Occipital lobe (tissue), 2 donors: ENCODE data around the gene LSP1. TPM values are rescaled to one million over a fixed set of nuclear protein-coding genes. Genes with fewer than 3 reads are reported as not detected.

Source experiments
- DNase-seq: peaks from one replicate; lab custom pipeline; 2025; lab: John Stamatoyannopoulos, UW
- total RNA-seq: library from RNA; depleted of rRNA; stranded (reverse); fragments of >200 nt; gene quantifications from one replicate; pipeline ENCODE4 v1.2.3, GENCODE V29; 2014

Gene LSP1
- total RNA-seq, 1 donor from 2014 or later: 0.47 TPM

- no peak for DNase-seq
These were observed 28.5 kb upstream of the LSP1 start for GRCh38 chr11:1824221-1825038.

DNA sequence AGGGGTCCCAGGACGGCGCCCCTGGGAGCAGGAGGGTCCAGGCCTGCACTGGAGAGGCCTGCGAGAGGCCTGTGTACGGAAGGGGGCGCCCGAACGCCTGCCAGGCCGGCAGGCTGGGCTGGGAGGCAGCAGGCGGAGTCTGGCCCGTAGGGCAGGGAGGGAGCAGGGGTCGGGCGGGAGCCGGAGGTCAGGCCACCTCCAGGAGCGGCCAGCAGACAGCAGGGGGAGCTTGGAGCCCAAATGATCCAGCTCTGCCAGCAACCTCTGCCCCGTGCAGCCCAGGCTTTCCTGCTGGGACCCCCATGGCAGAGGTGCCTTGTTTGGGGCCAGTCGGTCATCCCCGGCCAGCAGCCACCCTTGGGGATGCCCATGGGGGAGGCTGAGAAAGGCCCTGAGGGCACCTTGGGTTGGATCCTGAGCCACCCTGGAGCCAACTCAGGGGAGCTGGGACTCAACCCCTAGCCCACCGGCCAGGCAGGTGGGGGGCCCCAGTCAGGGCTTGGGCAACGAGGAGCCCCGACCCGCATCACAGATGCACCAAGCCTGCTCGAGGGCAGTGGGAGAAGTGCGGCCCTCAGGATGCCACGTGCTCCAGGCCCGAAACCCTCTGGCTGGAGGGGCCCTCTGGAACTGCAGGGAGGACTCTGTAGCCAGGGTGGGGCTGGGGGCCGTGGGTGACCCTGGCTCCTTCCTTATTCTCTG, 27.7 kb upstream of the LSP1 start:
- no peak for DNase-seq

- DNase-seq: no peak
These were observed 27.0 kb upstream of the LSP1 start for GRCh38 chr11:1825785-1826451.

DNA sequence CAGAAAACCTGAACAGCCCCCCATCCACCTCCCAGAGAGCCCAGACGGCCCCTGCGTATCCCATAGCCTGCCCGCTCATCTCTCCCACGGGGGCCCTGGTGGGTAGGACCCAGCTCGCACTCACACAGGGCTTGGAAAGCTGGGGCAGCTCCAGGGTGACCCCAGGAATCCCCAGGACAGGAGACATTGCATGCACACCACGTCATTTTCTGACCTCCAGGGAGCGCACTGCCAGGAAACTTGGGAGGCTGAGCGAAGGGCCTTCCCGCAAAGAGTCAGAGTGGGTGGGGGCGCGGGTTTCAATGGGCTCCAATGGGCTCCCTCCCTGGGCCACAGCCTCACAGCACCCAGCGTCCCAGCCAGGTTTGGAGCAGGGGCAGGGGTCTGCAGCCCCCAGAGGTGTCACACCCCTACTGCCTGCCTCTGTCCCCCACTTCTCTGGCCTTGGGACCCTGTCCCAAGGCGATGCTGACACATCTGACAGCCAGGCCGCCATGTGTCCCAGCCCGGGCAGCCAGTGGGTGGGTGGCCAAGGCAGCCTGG, 26.3 kb upstream of the LSP1 start:
- DNase-seq: no peak

DNA sequence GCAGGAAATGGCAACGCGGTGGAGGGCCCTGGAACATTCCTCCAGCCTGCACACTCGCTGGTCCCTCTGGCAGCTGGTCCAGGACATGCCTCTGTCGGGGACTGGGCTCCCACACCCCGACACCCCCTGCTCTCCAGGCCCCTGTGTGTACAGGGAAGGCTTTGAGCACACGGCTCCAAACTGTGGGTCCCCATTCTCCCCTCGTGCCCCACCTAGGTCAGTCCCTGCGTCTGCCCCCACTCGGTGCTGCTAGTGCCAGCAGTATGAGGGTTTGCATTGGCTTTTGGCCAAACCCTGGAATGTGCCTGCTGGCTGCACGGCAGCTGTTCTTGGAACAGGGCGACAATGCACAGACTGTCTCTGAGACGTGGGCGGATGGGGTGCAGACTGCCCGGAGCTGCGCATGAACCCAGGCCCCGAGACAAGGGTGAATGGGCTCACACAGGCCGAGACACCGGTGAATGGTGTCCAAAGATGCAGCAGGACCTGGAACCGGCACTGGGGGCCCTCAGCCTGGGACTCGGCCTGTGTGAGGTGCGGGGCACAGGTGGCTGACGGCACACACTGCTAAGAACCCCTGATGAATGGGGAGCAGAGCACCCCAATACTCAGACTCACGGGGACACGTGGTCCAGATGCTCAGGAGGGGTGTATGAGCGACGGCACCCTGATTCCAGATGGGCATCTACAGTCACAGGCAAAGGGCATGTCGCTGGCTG, 25.6 kb upstream of the LSP1 start:
- peak; percentile 77 for DNase-seq

DNA sequence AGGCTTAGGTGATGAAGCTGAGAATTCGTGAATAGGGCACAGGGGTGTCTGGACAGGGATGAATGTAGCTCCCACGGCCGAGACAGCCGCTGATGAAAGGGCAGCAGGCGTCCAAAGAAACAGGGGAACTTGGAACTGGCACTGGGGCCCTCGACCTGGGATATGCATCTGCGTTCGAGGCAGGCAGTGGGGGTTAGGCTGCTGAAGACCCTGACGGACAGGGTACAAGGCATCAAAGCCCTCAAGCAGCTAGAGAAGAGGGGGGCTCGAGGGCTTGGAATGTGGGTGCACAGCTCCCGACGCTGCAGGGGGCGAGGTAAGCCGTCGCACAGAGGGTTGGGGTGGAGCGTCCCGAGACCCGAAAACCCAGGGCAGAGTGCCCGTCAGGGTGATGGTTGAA, 25.0 kb upstream of the LSP1 start:
- DNase-seq: no peak

GRCh38 chr11:1828542-1828941, 24.3 kb upstream of the LSP1 start:
- DNase-seq: no peak

DNA sequence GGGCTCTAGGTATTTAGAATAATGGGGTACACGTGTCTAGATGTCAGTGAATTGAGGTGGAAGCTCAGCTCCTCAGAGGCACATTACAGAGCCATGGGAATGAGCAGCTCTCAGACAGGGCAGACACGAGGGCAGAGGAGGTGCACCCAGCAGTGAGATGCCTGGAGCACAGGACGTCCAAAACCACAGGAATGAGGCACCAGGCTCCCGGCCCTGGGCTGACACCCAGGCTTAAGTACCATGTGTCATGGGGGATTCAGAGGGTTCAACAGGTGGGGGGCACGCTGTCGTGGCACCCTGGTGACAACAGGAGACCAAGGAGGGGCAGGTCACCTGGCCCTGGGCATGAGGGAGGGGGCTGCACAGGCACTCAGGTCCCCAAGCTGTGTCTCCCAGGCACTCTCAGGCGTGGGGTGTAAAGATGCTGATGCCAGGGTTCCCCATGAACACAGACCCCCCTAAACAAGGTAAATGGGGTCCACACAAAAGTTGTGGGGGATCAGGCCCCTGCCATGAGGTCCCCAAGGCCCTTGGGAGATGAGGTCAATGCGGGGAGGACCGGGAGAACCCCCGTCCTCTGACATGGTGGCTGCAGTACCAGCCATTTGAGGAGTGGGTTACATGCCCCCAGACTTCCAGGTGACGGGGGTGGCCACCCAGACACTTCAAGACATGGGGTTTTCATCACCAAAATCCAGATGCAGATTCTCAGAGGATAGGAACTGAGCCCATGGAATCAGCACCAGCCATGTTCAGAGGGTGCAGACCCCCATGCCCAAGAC, 23.7 kb upstream of the LSP1 start:
- no peak for DNase-seq

GRCh38 chr11:1830004-1830321, 22.9 kb upstream of the LSP1 start:
- DNase-seq: no peak

DNA sequence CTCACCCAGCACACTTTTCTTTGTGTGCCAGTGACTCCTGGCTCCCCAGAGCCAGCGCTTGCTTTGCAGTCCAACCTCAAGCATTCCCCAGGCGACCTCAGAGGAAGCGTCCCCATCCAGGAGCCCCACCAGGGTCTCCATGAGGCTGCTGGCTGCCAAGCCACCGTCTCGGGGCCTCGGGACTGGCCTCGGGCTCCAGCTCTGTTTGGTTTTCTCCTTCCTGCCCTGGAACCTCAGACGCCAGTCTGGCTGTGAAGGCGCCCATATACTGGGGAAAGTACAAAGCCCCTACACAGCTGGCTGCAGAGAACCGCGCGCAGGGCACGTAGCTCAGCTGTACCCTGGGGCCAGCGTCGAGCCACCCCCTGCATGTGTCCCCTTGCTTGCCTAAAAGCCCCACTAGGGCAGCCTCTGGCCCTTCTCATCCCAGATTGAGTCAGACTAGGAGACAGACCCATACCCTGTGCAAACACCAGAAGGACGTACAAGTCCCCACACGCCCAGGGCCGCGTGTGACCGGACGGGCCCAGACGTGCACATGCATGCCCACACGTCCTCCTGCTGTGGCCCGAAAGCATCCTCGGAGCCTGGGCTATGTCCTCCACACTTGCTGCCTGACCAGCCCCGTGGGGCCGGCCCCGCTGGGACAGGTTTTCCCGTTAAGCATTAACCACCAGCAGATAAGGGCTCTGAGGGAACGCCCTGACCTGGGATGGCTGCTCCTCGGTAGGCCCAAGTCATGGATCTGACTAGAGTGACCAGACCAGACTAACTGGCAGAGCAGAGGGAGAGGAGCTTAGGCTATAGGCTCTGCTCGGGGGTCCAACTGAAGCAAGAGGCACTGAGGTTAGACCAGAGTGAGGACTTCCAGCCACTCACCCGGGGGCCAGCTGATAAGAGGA, 22.3 kb upstream of the LSP1 start:
- no peak for DNase-seq

DNA sequence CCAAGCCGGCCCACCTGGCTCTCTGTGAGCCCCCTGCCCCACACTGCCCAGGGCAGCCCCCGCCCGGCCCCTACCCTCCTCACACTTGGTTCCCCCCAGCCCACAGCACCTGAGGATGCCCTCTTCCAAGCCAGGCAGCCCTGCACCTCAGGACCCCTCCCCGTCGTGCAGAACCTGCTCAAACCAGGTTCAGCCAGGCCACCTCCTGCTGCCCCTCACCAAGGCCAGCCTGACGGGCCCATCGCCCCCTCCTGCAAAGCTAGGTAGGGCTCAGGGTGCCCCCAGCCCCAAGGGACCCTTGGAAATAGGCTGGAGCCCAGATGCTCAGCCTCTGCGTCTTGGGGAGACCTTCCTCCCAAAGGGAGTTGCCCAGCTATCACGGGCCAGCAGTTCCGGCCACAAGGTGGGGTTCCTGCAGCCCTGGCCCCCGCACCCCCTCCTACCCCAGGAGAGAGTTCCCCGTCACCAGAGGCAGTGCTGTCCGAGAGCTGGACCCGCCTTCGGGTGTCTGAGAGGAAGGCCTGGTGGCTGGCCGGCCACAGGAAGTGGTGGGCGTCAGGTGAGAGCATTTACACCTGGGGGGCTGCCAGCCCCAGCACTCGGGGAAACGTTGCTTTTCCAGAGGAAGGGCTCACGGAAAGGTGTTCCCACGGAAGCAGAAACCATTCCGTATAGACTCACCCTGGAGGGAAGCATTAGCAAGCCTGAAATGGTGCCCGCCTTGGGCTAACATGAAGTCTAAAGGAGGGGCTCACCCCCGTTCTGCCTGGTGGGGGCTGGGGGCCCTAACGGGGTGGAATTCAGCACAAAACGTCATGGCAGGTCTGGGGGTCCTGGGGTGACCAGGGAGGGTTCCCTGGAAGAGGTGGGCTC, 21.3 kb upstream of the LSP1 start:
- no peak for DNase-seq

DNA sequence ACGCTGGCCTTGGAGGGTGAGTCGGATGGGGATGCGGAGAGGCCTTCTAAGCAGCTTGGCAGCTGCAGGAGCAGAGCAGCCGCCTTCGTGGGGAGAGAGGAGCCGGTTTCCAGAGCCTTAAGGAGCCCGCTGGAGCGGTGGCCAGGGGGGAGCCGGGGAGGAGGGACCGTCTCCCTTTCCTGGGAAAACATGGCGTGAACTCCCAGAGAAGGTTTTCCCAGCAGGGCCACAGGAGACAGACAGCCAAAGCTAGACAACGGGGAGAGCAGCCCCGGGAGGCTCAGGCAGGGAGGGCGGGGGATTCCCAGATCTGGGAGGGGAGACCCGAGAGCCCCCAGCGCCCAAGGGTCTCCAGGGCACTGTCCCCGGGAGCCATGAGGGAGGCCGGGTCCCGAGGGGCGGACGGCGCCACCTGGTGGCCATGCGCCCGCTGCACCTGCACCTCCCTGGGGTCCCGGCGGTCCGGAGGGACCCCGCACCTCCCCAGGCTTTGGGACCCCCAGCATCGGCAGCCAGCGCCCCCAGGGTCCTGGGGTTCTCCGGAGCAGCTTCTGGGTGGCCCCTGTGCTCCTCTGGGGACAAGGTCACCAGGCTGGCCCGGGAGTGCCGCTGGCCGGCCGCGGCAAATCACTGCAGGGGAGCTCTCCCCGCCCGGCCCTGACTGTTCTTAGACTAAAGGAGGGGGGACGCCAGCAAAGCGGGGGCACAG, 20.5 kb upstream of the LSP1 start:
- no peak for DNase-seq

GRCh38 chr11:1832920-1833295, 20.0 kb upstream of the LSP1 start:
- no peak for DNase-seq

DNA sequence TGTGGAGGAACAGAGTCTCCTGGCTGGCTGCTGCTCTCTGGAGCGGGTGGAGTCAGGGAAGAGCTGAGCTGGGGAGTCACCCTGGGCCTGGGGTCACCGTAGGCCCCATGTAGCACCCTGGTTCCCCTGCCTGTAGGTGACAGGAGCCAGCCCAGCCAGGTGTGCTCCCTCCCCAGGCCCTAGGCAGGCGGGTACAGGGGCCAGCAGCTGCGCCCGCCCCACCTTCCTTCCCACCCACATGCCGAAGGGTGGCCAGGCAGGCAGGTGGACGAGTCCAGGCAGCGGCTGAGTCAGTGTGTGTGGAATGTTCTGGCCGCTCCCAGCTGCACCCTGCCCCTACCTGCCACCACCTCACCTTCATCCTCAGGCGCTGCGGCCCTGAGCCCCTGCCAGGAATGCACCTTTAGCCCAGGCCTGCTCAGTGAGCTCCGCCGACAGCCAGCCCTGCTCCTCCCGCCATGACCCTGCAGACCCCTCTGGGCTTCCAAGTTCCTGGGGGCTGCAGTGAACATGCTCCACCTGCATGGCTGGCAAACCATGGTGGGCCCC, 18.7 kb upstream of the LSP1 start:
- no peak for DNase-seq

- DNase-seq: no peak
These were observed 17.9 kb upstream of the LSP1 start, which contains the start of gene SYT8 for GRCh38 chr11:1834779-1835670. TSS of gene SYT8 (plus strand) at chr11:1834990. CDS start at chr11:1835106, 116 bp downstream.

GRCh38 chr11:1835671-1836010, 17.2 kb upstream of the LSP1 start:
- DNase-seq: no peak
